ENCODE results near the gene PALB2.

The PALB2 gene

GRCh38 chr16:23668873-23669272, 27.8 kb upstream of the PALB2 start:
- H3K4me3 ChIP-seq (IDR thresholded peaks at IDR 0.05; ENCODE audit: insufficient read depth, low read depth, low read length), result no peak overlapping the region
- H3K27ac ChIP-seq, result no peak overlapping the region
- no peak overlapping the region for H3K9ac ChIP-seq
- no peaks in the 10 kb centered on the region for H3K4me1 ChIP-seq (ENCODE audit: low read depth, poor library complexity, severe bottlenecking)
- H3K27me3 ChIP-seq (ENCODE audit: insufficient read depth, low read depth), result no peaks in the 10 kb centered on the region
- no peak overlapping the region for H3K4me2 ChIP-seq
- no peaks in the 10 kb centered on the region for H3K36me3 ChIP-seq (ENCODE audit: insufficient read depth)
- H4K20me1 ChIP-seq (ENCODE audit: insufficient read depth), result no peaks in the 10 kb centered on the region
- no peak for TF ChIP-seq CTCF (conservative IDR thresholded peaks at IDR 0.05; ENCODE audit: low read depth, low read length)
- H2AFZ ChIP-seq (ENCODE audit: low read depth), result no peak overlapping the region
- H3K79me2 ChIP-seq (ENCODE audit: insufficient read depth, low read depth), result no peaks in the 10 kb centered on the region

- H2AFZ ChIP-seq (ENCODE audit: low read depth), result no peak overlapping the region
- H4K20me1 ChIP-seq (ENCODE audit: insufficient read depth), result no peaks in the 10 kb centered on the region
- H3K4me1 ChIP-seq (ENCODE audit: low read depth, poor library complexity, severe bottlenecking), result no peaks in the 10 kb centered on the region
- no peak for TF ChIP-seq CTCF (conservative IDR thresholded peaks at IDR 0.05; ENCODE audit: low read depth, low read length)
- no peak overlapping the region for H3K4me2 ChIP-seq
- no peaks in the 10 kb centered on the region for H3K79me2 ChIP-seq (ENCODE audit: insufficient read depth, low read depth)
- H3K9ac ChIP-seq, result no peak overlapping the region
- H3K27ac ChIP-seq, result no peak overlapping the region
- H3K27me3 ChIP-seq (ENCODE audit: insufficient read depth, low read depth), result no peaks in the 10 kb centered on the region
- no peak overlapping the region for H3K4me3 ChIP-seq (IDR thresholded peaks at IDR 0.05; ENCODE audit: insufficient read depth, low read depth, low read length)
- no peaks in the 10 kb centered on the region for H3K36me3 ChIP-seq (ENCODE audit: insufficient read depth)
Measured at GRCh38 chr16:23668225-23668624, 27.1 kb upstream of the PALB2 start.

- Histone ChIP-seq H3K9ac (no peak overlapping the region), H2AFZ (ENCODE audit: low read depth) (no peak overlapping the region), H3K4me1 (ENCODE audit: low read depth, poor library complexity, severe bottlenecking) (no peaks in the 10 kb centered on the region), H4K20me1 (ENCODE audit: insufficient read depth) (no peaks in the 10 kb centered on the region), H3K4me3 (IDR thresholded peaks at IDR 0.05; ENCODE audit: insufficient read depth, low read depth, low read length) (no peak overlapping the region), H3K27ac (no peak overlapping the region), H3K27me3 (ENCODE audit: insufficient read depth, low read depth) (no peaks in the 10 kb centered on the region), H3K79me2 (ENCODE audit: insufficient read depth, low read depth) (no peaks in the 10 kb centered on the region), H3K36me3 (ENCODE audit: insufficient read depth) (no peaks in the 10 kb centered on the region), H3K4me2 (no peak overlapping the region)
- TF ChIP-seq CTCF (conservative IDR thresholded peaks at IDR 0.05; ENCODE audit: low read depth, low read length), result no peak
Measured at GRCh38 chr16:23667355-23667659, 26.2 kb upstream of the PALB2 start.

- Histone ChIP-seq H3K27me3 (ENCODE audit: insufficient read depth, low read depth) (no peaks in the 10 kb centered on the region), H4K20me1 (ENCODE audit: insufficient read depth) (no peaks in the 10 kb centered on the region), H2AFZ (ENCODE audit: low read depth) (no peak overlapping the region), H3K4me2 (no peak overlapping the region), H3K4me3 (IDR thresholded peaks at IDR 0.05; ENCODE audit: insufficient read depth, low read depth, low read length) (no peak overlapping the region), H3K4me1 (ENCODE audit: low read depth, poor library complexity, severe bottlenecking) (no peaks in the 10 kb centered on the region), H3K9ac (no peak overlapping the region), H3K36me3 (ENCODE audit: insufficient read depth) (no peaks in the 10 kb centered on the region), H3K27ac (no peak overlapping the region), H3K79me2 (ENCODE audit: insufficient read depth, low read depth) (no peaks in the 10 kb centered on the region)
- no peak for TF ChIP-seq CTCF (conservative IDR thresholded peaks at IDR 0.05; ENCODE audit: low read depth, low read length)
Measured at GRCh38 chr16:23666571-23667354, 25.7 kb upstream of the PALB2 start.
